Lower lobe of right lung (tissue), 2 donors: Measurements from ENCODE around the gene FRMPD2. TPM values are rescaled to one million over a fixed set of nuclear protein-coding genes. Genes with fewer than 3 reads are reported as not detected.

Source experiments
- ATAC-seq, 2 donors: fragments of 200-7000 bp; cut with Tn5 transposase; one replicate each; pipeline ENCODE4 v1.9.1; 2020 to 2022; ENCODE audit warnings: mild to moderate bottlenecking in 2 of 2, moderate library complexity in 2 of 2
- DNase-seq: peaks from one replicate; pipeline ENCODE4 v3.0.0-alpha.2; 2020
- H3K27ac ChIP-seq: fragments of 200-600 bp; one replicate; pipeline ENCODE4 v1.8.0; 2022
- H3K27me3 ChIP-seq: fragments of 200-600 bp; one replicate; pipeline ENCODE4 v1.8.0; 2022; ENCODE audit warnings: low read depth
- H3K36me3 ChIP-seq: fragments of 200-600 bp; one replicate; pipeline ENCODE4 v1.8.0; 2022; ENCODE audit warnings: mild to moderate bottlenecking
- H3K4me1 ChIP-seq: fragments of 200-600 bp; one replicate; pipeline ENCODE4 v1.8.0; 2022
- H3K4me3 ChIP-seq: fragments of 200-600 bp; one replicate; pipeline ENCODE4 v1.8.0; 2022; ENCODE audit warnings: mild to moderate bottlenecking
- H3K9me3 ChIP-seq: fragments of 200-600 bp; one replicate; pipeline ENCODE4 v1.8.0; 2022
- CTCF ChIP-seq: fragments of 200-600 bp; IDR thresholded peaks from one replicate; pipeline ENCODE4 v1.8.0; 2022; ENCODE audit warnings: antibody characterized with exemption, mild to moderate bottlenecking
- intact Hi-C: fragments of 100-400 bp; cut with DNase I; formaldehyde crosslinking; loops from one replicate; pipeline ENCODE4 v1.11.0; 2022
- total RNA-seq: library from RNA; stranded (reverse); fragmentation: NEBNext Ultra II Directional; extraction: Animal tissue kit (Norgen Biotek cat#: 25700); gene quantifications from one replicate; pipeline ENCODE4 v1.2.1, GENCODE V29; 2021
- donor health status: DM: no; HTN: yes; CAD: no; lungs with severe emphysema.

Gene FRMPD2
- total RNA-seq, 1 donor from 2014 or later, result 5.3 TPM

- Histone ChIP-seq H3K4me1 (no peaks in the 10 kb centered on the region), H3K9me3 (no peaks in the 10 kb centered on the region), H3K27me3 (peaks cover 4% of the 10 kb centered on the region), H3K36me3 (no peaks in the 10 kb centered on the region), H3K27ac (no peak overlapping the region), H3K4me3 (no peak overlapping the region)
- DNase-seq (no peak), ATAC-seq (no peak)
- intact Hi-C loops, result no loop called here
- TF ChIP-seq CTCF, result no peak
Observed at GRCh38 chr10:48197236-48197899, 77.1 kb downstream of the FRMPD2 start.

GRCh38 chr10:48195803-48196202 lies 78.7 kb downstream of the FRMPD2 start:
- Histone ChIP-seq H3K27ac (no peak overlapping the region), H3K9me3 (no peaks in the 10 kb centered on the region), H3K27me3 (peaks cover 4% of the 10 kb centered on the region), H3K4me3 (no peak overlapping the region), H3K36me3 (no peaks in the 10 kb centered on the region), H3K4me1 (no peaks in the 10 kb centered on the region)
- ATAC-seq, result no peak
- TF ChIP-seq CTCF, result no peak
- intact Hi-C loops, result no loop called here
- no peak for DNase-seq

DNA sequence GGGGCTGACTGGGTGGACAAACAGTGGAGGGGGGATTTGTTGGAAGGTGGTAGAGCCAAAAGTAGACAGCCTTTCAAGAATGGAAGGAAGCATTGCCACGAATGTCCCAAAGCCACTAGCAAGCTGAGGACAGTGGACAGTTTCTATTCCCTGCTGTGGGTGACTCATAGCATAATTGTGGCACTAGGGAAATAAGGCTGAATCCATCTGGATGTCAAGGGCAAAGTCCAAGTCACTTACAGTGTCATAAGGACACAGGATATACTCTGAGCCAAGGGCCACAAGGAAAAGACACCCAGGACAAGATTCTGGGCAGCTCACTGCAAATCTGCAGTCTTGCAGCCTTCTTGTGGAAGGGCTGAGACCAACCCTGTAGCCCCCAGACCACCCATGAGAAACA lies 79.7 kb downstream of the FRMPD2 start:
- no peak for DNase-seq
- Histone ChIP-seq H3K4me1 (no peaks in the 10 kb centered on the region), H3K27me3 (peaks cover 4% of the 10 kb centered on the region), H3K4me3 (no peak overlapping the region), H3K36me3 (no peaks in the 10 kb centered on the region), H3K27ac (no peak overlapping the region), H3K9me3 (no peaks in the 10 kb centered on the region)
- intact Hi-C loops, result no loop called here
- no peak for TF ChIP-seq CTCF
- no peak for ATAC-seq

DNA sequence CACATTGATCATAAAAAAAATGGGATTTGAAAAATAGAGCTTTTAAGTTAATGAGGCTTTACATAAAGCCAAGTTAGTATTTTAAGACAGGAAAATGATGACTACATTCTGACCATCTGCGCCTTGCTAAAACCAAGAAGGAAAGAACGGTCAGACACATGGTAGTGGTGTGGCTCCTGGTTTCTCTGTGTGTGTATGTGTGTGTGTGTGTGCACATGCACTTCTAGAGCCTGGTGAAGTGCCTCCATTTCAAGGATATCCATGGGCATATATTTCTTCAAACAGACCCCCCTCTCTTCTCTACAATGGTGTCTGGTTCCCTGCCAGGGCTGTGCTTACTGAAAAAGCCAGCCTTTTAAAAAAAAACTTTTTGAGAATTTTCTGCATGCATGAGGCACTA lies 80.9 kb downstream of the FRMPD2 start:
- intact Hi-C loops, result no loop called here
- ATAC-seq, result no peak
- Histone ChIP-seq H3K36me3 (no peaks in the 10 kb centered on the region), H3K27ac (no peak overlapping the region), H3K4me3 (no peak overlapping the region), H3K27me3 (peaks cover 4% of the 10 kb centered on the region), H3K9me3 (no peaks in the 10 kb centered on the region), H3K4me1 (no peaks in the 10 kb centered on the region)
- no peak for TF ChIP-seq CTCF
- no peak for DNase-seq

DNA sequence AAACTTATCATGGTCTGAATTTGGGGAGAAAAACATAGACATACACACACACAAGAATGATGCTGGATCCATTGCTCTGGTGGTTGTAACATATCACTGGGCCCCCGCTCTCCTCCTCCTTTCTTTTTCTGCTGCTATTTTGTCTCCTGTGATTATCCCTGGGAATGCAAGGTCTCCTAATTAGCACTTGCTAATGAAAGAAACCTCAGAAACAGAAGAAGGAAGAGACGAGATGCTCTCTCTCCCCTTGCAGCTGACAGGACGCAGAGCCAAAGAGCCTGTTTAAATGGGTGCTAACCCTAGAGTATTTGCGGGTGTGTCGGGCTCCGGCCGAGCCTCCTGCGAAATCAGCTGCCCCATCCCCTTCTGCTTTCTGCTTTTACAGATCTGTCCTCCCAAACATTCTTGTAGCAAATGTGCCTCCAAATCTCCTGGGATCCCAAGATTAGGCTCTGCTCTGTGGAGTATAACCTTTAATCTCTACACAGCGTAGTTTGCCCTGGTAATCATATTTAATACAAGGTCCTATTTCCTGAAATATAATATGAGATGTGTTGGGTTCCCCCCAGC lies 81.5 kb downstream of the FRMPD2 start:
- intact Hi-C loops, result no loop called here
- Histone ChIP-seq H3K36me3 (no peaks in the 10 kb centered on the region), H3K27me3 (peaks cover 4% of the 10 kb centered on the region), H3K4me3 (no peak overlapping the region), H3K27ac (no peak overlapping the region), H3K4me1 (no peaks in the 10 kb centered on the region), H3K9me3 (no peaks in the 10 kb centered on the region)
- no peak for TF ChIP-seq CTCF
- ATAC-seq (no peak), DNase-seq (no peak)
